H1 (cell line): ENCODE data around the gene GSDME. TPM values are rescaled to one million over a fixed set of nuclear protein-coding genes. Genes with fewer than 3 reads are reported as not detected.

ENCODE experiments used
- CTCF ChIA-PET: fragments of 300-600 bp; sonication (Branson Sonifier 250); formaldehyde crosslinking; loops from one replicate; lab custom pipeline; 2021; ENCODE audit not compliant: partially characterized antibody; lab: Charles Lee
- POLR2A ChIA-PET: fragments of 300-600 bp; sonication (Branson Sonifier 250); formaldehyde crosslinking; loops from one replicate; lab custom pipeline; 2021; ENCODE audit warnings: inconsistent platforms; ENCODE audit not compliant: partially characterized antibody; lab: Charles Lee
- DNase-seq, 2 experiments: peaks; one replicate each; pipeline versions ENCODE4 v3.0.0 to v3.0.0-alpha.2; 2010 to 2022; ENCODE audit warnings: low spot score in 2 of 2, low read depth in 1 of 2, mixed read lengths in 1 of 2
- FAIRE-seq: peaks from 2 replicates; lab custom pipeline; 2011; peaks lifted over from hg19 to GRCh38; lab: Jason Lieb, UNC
- H2AFZ ChIP-seq: 2 replicates; pipeline ENCODE4 v1.8.1; 2012; ENCODE audit warnings: low read length, inconsistent platforms
- H2AK5ac ChIP-seq: 2 replicates; pipeline ENCODE4 v1.6.1; 2013; ENCODE audit warnings: low read depth, low read length
- H2BK120ac ChIP-seq: replicated peaks from 2 replicates; pipeline ENCODE3; 2013; ENCODE audit warnings: low read depth, low read length, inconsistent platforms
- H2BK12ac ChIP-seq: 2 replicates; pipeline ENCODE4 v1.6.1; 2013; ENCODE audit warnings: low read depth, low read length
- H2BK15ac ChIP-seq: 2 replicates; pipeline ENCODE4 v1.6.1; 2013; ENCODE audit warnings: low read length
- H2BK20ac ChIP-seq: 2 replicates; pipeline ENCODE4 v1.6.1; 2013; ENCODE audit warnings: low read length
- H2BK5ac ChIP-seq: 2 replicates; pipeline ENCODE4 v1.6.1; 2013; ENCODE audit warnings: low read depth, low read length
- H3K14ac ChIP-seq: 2 replicates; pipeline ENCODE4 v1.6.1; 2013; ENCODE audit warnings: inconsistent platforms; ENCODE audit not compliant: insufficient read length
- H3K18ac ChIP-seq: 2 replicates; pipeline ENCODE4 v1.6.1; 2013; ENCODE audit warnings: low read length; ENCODE audit errors: extremely low read depth
- H3K23ac ChIP-seq: 2 replicates; pipeline ENCODE4 v1.6.1; 2013; ENCODE audit warnings: inconsistent platforms; ENCODE audit not compliant: insufficient read length
- H3K23me2 ChIP-seq: 2 replicates; pipeline ENCODE4 v1.6.1; 2013; ENCODE audit warnings: low read depth, low read length
- H3K27ac ChIP-seq: 2 replicates; pipeline ENCODE4 v1.6.1; 2011; ENCODE audit warnings: low read depth, low read length, inconsistent platforms
- H3K27me3 ChIP-seq, 4 experiments: replicated peaks in 1 of 4; 1 replicate in 1 of 4; 2 replicates in 3 of 4; pipeline versions ENCODE4 v1.6.1 to v1.8.1; 2011 to 2013; ENCODE audit warnings: low read length in 3 of 4, mild to moderate bottlenecking in 3 of 4, inconsistent platforms in 2 of 4, mixed read lengths in 2 of 4, moderate library complexity in 1 of 4; ENCODE audit not compliant: control insufficient read depth in 3 of 4, insufficient read depth in 3 of 4; ENCODE audit errors: extremely low read depth in 1 of 4
- H3K36me3 ChIP-seq, 4 experiments: 2 replicates each; pipeline versions ENCODE4 v1.6.1 to v1.8.1; 2011 to 2013; ENCODE audit warnings: mild to moderate bottlenecking in 4 of 4, low read length in 3 of 4, moderate library complexity in 2 of 4, control low read depth in 1 of 4, inconsistent platforms in 1 of 4; ENCODE audit not compliant: insufficient read depth in 4 of 4, control insufficient read depth in 2 of 4
- H3K4ac ChIP-seq: replicated peaks from 2 replicates; pipeline ENCODE3; 2013; ENCODE audit warnings: low read length, low read depth, mixed read lengths, inconsistent platforms; ENCODE audit not compliant: insufficient read length
- H3K4me1 ChIP-seq, 4 experiments: replicated peaks in 1 of 4; 1 replicate in 1 of 4; 2 replicates in 3 of 4; pipeline versions ENCODE4 v1.6.1 to v1.8.1; 2011 to 2013; ENCODE audit warnings: low read length in 3 of 4, inconsistent platforms in 2 of 4, mixed read lengths in 1 of 4; ENCODE audit not compliant: insufficient read depth in 4 of 4, control insufficient read depth in 3 of 4
- H3K4me2 ChIP-seq, 2 experiments: 2 replicates each; pipeline versions ENCODE4 v1.6.1 to v1.8.1; 2011 to 2013; ENCODE audit warnings: low read depth in 2 of 2, low read length in 2 of 2, control low read depth in 1 of 2, inconsistent platforms in 1 of 2, mild to moderate bottlenecking in 1 of 2; ENCODE audit not compliant: insufficient read depth in 1 of 2
- H3K4me3 ChIP-seq, 4 experiments: fragments of 200-600, 300-600 bp in 1 of 4; sonication (generic), shearing (Covaris generic), sonication (Bioruptor Twin) in 1 of 4; 2 replicates each; pipeline versions ENCODE4 v1.5.1 to v1.8.1; 2011 to 2016; ENCODE audit warnings: low read length in 4 of 4, low read depth in 3 of 4, control low read depth in 2 of 4, inconsistent platforms in 2 of 4, mild to moderate bottlenecking in 2 of 4, mixed read lengths in 1 of 4, moderate library complexity in 1 of 4; ENCODE audit not compliant: insufficient read depth in 2 of 4; ENCODE audit errors: extremely low read depth in 1 of 4
- H3K56ac ChIP-seq: replicated peaks from 2 replicates; pipeline ENCODE3; 2013; ENCODE audit warnings: low read depth, mild to moderate bottlenecking, mixed read lengths, low read length, inconsistent platforms; ENCODE audit not compliant: insufficient read length
- H3K79me1 ChIP-seq: 2 replicates; pipeline ENCODE4 v1.6.1; 2013; ENCODE audit warnings: low read depth, low read length, control low read depth
- H3K79me2 ChIP-seq, 2 experiments: 2 replicates each; pipeline versions ENCODE4 v1.6.1 to v1.8.1; 2012 to 2013; ENCODE audit warnings: low read length in 2 of 2, mild to moderate bottlenecking in 2 of 2, inconsistent platforms in 1 of 2; ENCODE audit not compliant: insufficient read depth in 2 of 2, control insufficient read depth in 1 of 2
- H3K9ac ChIP-seq, 4 experiments: replicated peaks in 1 of 4; 1 replicate in 1 of 4; 2 replicates in 3 of 4; pipeline versions ENCODE4 v1.6.1 to v1.8.1; 2011 to 2013; ENCODE audit warnings: low read depth in 3 of 4, low read length in 3 of 4, control low read depth in 2 of 4, mild to moderate bottlenecking in 2 of 4, moderate library complexity in 2 of 4, inconsistent platforms in 1 of 4; ENCODE audit errors: extremely low read depth in 1 of 4
- H3K9me3 ChIP-seq, 2 experiments: 2 replicates each; pipeline versions ENCODE4 v1.6.1 to v1.8.1; 2012 to 2013; ENCODE audit warnings: mild to moderate bottlenecking in 2 of 2, moderate library complexity in 2 of 2, control low read depth in 1 of 2, inconsistent platforms in 1 of 2, low read depth in 1 of 2, low read length in 1 of 2, mixed read lengths in 1 of 2; ENCODE audit not compliant: insufficient read depth in 2 of 2
- H4K20me1 ChIP-seq, 2 experiments: replicated peaks in 1 of 2; 2 replicates each; pipeline versions ENCODE3 to v1.8.1; 2011 to 2013; ENCODE audit warnings: inconsistent platforms in 2 of 2, low read length in 2 of 2, mild to moderate bottlenecking in 1 of 2; ENCODE audit not compliant: insufficient read depth in 2 of 2, control insufficient read depth in 1 of 2
- H4K5ac ChIP-seq: 2 replicates; pipeline ENCODE4 v1.6.1; 2013; ENCODE audit warnings: low read length, low read depth, mixed read lengths, inconsistent platforms; ENCODE audit not compliant: insufficient read length
- H4K8ac ChIP-seq: 2 replicates; pipeline ENCODE4 v1.8.0; 2013; ENCODE audit warnings: mild to moderate bottlenecking, moderate library complexity, low read length, inconsistent platforms; ENCODE audit not compliant: insufficient read depth; ENCODE audit errors: extremely low read depth
- H4K91ac ChIP-seq: replicated peaks from 2 replicates; pipeline ENCODE3; 2013; ENCODE audit warnings: low read length, mixed read lengths, inconsistent platforms; ENCODE audit not compliant: insufficient read length
- ATF3 ChIP-seq: IDR thresholded peaks from 2 replicates; pipeline ENCODE4 v1.6.1; 2011; ENCODE audit warnings: low read depth, mild to moderate bottlenecking, low read length; ENCODE audit not compliant: insufficient read depth
- CBX5 ChIP-seq: fragments of 300-800, 300-1000 bp; sonication (generic); IDR thresholded peaks from 2 replicates; pipeline ENCODE4 v1.7.1; 2016; ENCODE audit warnings: antibody characterized with exemption, low read length, low read depth
- CTBP2 ChIP-seq: IDR thresholded peaks from 2 replicates; pipeline ENCODE4 v1.7.0; 2011; ENCODE audit warnings: borderline replicate concordance, mild to moderate bottlenecking, moderate library complexity, mixed read lengths, low read length; ENCODE audit not compliant: insufficient read depth, insufficient read length
- CTCF ChIP-seq, 3 experiments: IDR thresholded peaks; 1 replicate in 2 of 3; 2 replicates in 1 of 3; pipeline versions ENCODE4 v1.5.1 to v1.6.1; 2011; ENCODE audit warnings: low read length in 3 of 3, mild to moderate bottlenecking in 3 of 3, inconsistent platforms in 2 of 3, low read depth in 1 of 3, moderate library complexity in 1 of 3; ENCODE audit not compliant: insufficient read depth in 1 of 3; ENCODE audit errors: control extremely low read depth in 1 of 3
- HDAC2 ChIP-seq, 2 experiments: fragments of 300-600 bp in 1 of 2; sonication (generic) in 1 of 2; IDR thresholded peaks; 2 replicates each; pipeline ENCODE4 v1.6.1; 2011 to 2012; ENCODE audit warnings: low read depth in 2 of 2, low read length in 2 of 2, mild to moderate bottlenecking in 2 of 2, moderate library complexity in 2 of 2, borderline replicate concordance in 1 of 2, inconsistent platforms in 1 of 2
- RBBP5 ChIP-seq: IDR thresholded peaks from 2 replicates; pipeline ENCODE4 v1.7.1; 2012; ENCODE audit warnings: low read depth, mild to moderate bottlenecking, inconsistent platforms, low read length, moderate library complexity, borderline replicate concordance
- RXRA ChIP-seq: IDR thresholded peaks from 2 replicates; pipeline ENCODE4 v1.6.1; 2011; ENCODE audit warnings: low read depth, mild to moderate bottlenecking, low read length, moderate library complexity; ENCODE audit not compliant: insufficient read depth
- SIRT6 ChIP-seq: IDR thresholded peaks from one replicate; pipeline ENCODE4 v1.7.1; 2012; ENCODE audit warnings: low read length, inconsistent platforms
- SP2 ChIP-seq: IDR thresholded peaks from 2 replicates; pipeline ENCODE4 v1.6.1; 2012; ENCODE audit warnings: mild to moderate bottlenecking, low read length, inconsistent platforms
- SUZ12 ChIP-seq: fragments of 200-600 bp; sonication (generic); IDR thresholded peaks from 2 replicates; pipeline ENCODE4 v1.6.1; 2012; ENCODE audit warnings: mild to moderate bottlenecking, inconsistent platforms, low read length, moderate library complexity, mixed read lengths
- TEAD4 ChIP-seq: IDR thresholded peaks from 2 replicates; pipeline ENCODE4 v1.6.1; 2012; ENCODE audit warnings: low read depth, low read length, inconsistent platforms, mixed read lengths
- WGBS, 2 experiments: shearing (Covaris generic) in 1 of 2; methylation state at CpG; one replicate each; pipeline versions ENCODE4 v1.1.6 to v1.1.7; 2013 to 2015; ENCODE audit warnings: low lambda C conversion rate in 2 of 2, mixed read lengths in 2 of 2, inconsistent platforms in 1 of 2, low coverage in 1 of 2, missing lambda C conversion rate in 1 of 2; ENCODE audit not compliant: insufficient replicate concordance in 2 of 2, insufficient coverage in 1 of 2, insufficient read length in 1 of 2; ENCODE audit errors: extremely low coverage in 1 of 2, missing lambda C conversion rate in 1 of 2; 5-methylcytosine and 5-hydroxymethylcytosine counted together
- polyA plus RNA-seq, 7 experiments: library from polyadenylated mRNA; depleted of rRNA in 3 of 7; stranded (reverse) in 5 of 7; unstranded in 2 of 7; fragments of >200 nt in 5 of 7; fragments of 200-250 nt in 2 of 7; gene quantifications; 1 replicate in 5 of 7; 2 replicates in 1 of 7; 4 replicates in 1 of 7; pipeline versions ENCODE4 v1.2.1 to v1.2.3, GENCODE V29; 2011 to 2013; ENCODE audit warnings: missing spikeins in 2 of 7, mixed read lengths in 2 of 7
- total RNA-seq: library from RNA; stranded (reverse); fragmentation: NEBNext Ultra II Directional; extraction: Animal tissue kit (Norgen Biotek cat#: 25700); gene quantifications from 2 replicates; pipeline ENCODE4 v1.2.1, GENCODE V29; 2021

GSDME gene
- total and polyA plus RNA-seq, 2 of the 8 experiments (the other 6 are each of a cell fraction or from before 2014, with no cell fraction given) = 5.4 to 7.6 TPM

GRCh38 chr7:24795407-24795767, 38.1 kb upstream of the GSDME start:
- H3K79me1 ChIP-seq = no peaks in the 10 kb centered on the region
- ChIA-PET CTCF (interaction anchor here (1.2 to 1.3 kb wide), 2 partner anchors 44 to 298 kb away, joined by 3 to 4 read pairs; no protein-coding TSS in a partner anchor), POLR2A (no interaction called here)
- H3K9me3 ChIP-seq = no peaks in the 10 kb centered on the region; a peak in 1 of 4 replicates
- no peak overlapping the region for H2AFZ ChIP-seq
- H3K4me3 ChIP-seq = no peak overlapping the region
- H3K4ac ChIP-seq = no peak overlapping the region
- no peak overlapping the region for H3K27ac ChIP-seq
- WGBS, 2 experiments = 87% methylated on average over 9 of the region's 9 CpGs; no CpG with 5 or more reads in 1 of the 2 experiments
- H4K5ac ChIP-seq = no peak overlapping the region
- no peaks in the 10 kb centered on the region for H3K27me3 ChIP-seq
- no peaks in the 10 kb centered on the region; a peak in 1 of 8 replicates for H3K36me3 ChIP-seq
- H2BK5ac ChIP-seq = no peak overlapping the region
- H2BK20ac ChIP-seq = no peak overlapping the region
- no peak overlapping the region for H3K23ac ChIP-seq
- no peak overlapping the region for H3K9ac ChIP-seq
- no peak overlapping the region for H3K18ac ChIP-seq
- H3K79me2 ChIP-seq = no peaks in the 10 kb centered on the region
- DNase-seq (no peak), FAIRE-seq (no peak)
- H2BK12ac ChIP-seq = no peak overlapping the region
- H4K8ac ChIP-seq = no peak overlapping the region
- no peak overlapping the region for H3K56ac ChIP-seq
- no peak overlapping the region for H3K4me2 ChIP-seq
- peaks cover 2% of the 10 kb centered on the region; the same call in 1 of the 2 replicates for H3K23me2 ChIP-seq
- no peaks in the 10 kb centered on the region for H4K20me1 ChIP-seq
- H3K4me1 ChIP-seq = no peaks in the 10 kb centered on the region
- no peak overlapping the region for H2BK120ac ChIP-seq
- no peak overlapping the region for H4K91ac ChIP-seq
- H3K14ac ChIP-seq = no peak overlapping the region
- no peak overlapping the region for H2AK5ac ChIP-seq
- H2BK15ac ChIP-seq = no peak overlapping the region
- TF ChIP-seq RXRA (no peak), CBX5 (no peak), HDAC2 (IDR thresholded peaks at IDR 0.05; ENCODE audit: borderline replicate concordance in 1 of 2, low read depth in 2 of 2, low read length in 2 of 2) (no peak), CTBP2 (no peak), TEAD4 (no peak), SUZ12 (no peak), RBBP5 (no peak), ATF3 (no peak), SP2 (no peak), SIRT6 (no peak), CTCF (IDR thresholded peaks at IDR 0.05; ENCODE audit: control extremely low read depth in 1 of 3, insufficient read depth in 1 of 3, low read depth in 1 of 3, low read length in 3 of 3) (no peak)
